Lower lobe of right lung (tissue), 2 donors: ENCODE results near the gene CSGALNACT2. TPM values are rescaled to one million over a fixed set of nuclear protein-coding genes. Genes with fewer than 3 reads are reported as not detected.

Experiments
- ATAC-seq, 2 donors: fragments of 200-7000 bp; cut with Tn5 transposase; one replicate each; pipeline ENCODE4 v1.9.1; 2020 to 2022; ENCODE audit warnings: mild to moderate bottlenecking in 2 of 2, moderate library complexity in 2 of 2
- DNase-seq: peaks from one replicate; pipeline ENCODE4 v3.0.0-alpha.2; 2020
- H3K27ac ChIP-seq: fragments of 200-600 bp; one replicate; pipeline ENCODE4 v1.8.0; 2022
- H3K27me3 ChIP-seq: fragments of 200-600 bp; one replicate; pipeline ENCODE4 v1.8.0; 2022; ENCODE audit warnings: low read depth
- H3K36me3 ChIP-seq: fragments of 200-600 bp; one replicate; pipeline ENCODE4 v1.8.0; 2022; ENCODE audit warnings: mild to moderate bottlenecking
- H3K4me1 ChIP-seq: fragments of 200-600 bp; one replicate; pipeline ENCODE4 v1.8.0; 2022
- H3K4me3 ChIP-seq: fragments of 200-600 bp; one replicate; pipeline ENCODE4 v1.8.0; 2022; ENCODE audit warnings: mild to moderate bottlenecking
- H3K9me3 ChIP-seq: fragments of 200-600 bp; one replicate; pipeline ENCODE4 v1.8.0; 2022
- intact Hi-C: fragments of 100-400 bp; cut with DNase I; formaldehyde crosslinking; loops from one replicate; pipeline ENCODE4 v1.11.0; 2022
- total RNA-seq: library from RNA; stranded (reverse); fragmentation: NEBNext Ultra II Directional; extraction: Animal tissue kit (Norgen Biotek cat#: 25700); gene quantifications from one replicate; pipeline ENCODE4 v1.2.1, GENCODE V29; 2021
- TF ChIP-seq, protein P1 (sequence below): fragments of 200-600 bp; IDR thresholded peaks from one replicate; pipeline ENCODE4 v1.8.0; 2022; ENCODE audit warnings: antibody characterized with exemption, mild to moderate bottlenecking
- donor health status: DM: no; HTN: yes; CAD: no; lungs with severe emphysema.

The CSGALNACT2 gene
- total RNA-seq, 1 donor from 2014 or later, result 36.4 TPM

DNA sequence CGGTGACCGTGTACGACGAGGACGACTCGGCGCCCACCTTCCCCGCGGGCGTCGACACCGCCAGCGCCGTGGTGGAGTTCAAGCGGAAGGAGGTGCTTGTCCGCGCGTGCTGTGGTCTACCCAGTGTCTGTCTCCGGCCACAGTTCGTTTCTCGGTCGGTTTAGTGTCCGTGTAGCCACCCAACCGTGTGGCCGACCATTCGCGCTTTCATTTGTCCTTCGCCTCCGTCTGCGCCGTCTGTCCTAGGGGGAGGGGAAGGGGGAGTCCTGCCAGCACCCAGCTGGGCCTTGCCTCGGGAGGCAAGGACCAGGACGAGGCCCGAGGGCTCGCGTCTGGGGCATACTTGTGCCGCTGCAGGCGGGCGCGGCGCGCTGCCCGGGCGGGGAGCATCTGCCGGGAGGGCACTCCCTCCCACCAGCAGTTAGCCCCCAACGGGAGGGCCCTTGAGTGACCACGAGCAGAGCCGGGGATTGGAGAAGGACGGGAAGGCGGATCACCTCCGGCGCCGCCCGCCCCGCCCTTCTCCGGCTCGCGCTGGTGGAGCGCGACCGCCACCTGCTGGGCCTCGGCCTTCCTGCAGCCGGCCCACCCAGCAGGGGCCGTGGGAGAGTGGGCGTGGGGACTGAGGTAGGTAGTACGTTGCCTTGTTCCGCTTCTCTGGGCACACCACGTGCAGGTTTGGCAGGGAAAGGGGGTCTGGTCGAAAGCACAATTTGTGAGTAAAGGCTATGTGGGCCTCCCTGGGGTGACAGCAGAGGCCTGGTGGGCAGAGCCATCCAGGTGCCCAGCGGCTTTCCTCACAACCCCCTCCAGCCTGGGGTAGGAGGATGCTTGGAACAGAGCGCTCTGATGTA lies 32.9 kb upstream of the CSGALNACT2 start:
- peak; percentile 86 for DNase-seq
- no peaks in the 10 kb centered on the region for H3K36me3 ChIP-seq
- TF ChIP-seq, protein P1, sequence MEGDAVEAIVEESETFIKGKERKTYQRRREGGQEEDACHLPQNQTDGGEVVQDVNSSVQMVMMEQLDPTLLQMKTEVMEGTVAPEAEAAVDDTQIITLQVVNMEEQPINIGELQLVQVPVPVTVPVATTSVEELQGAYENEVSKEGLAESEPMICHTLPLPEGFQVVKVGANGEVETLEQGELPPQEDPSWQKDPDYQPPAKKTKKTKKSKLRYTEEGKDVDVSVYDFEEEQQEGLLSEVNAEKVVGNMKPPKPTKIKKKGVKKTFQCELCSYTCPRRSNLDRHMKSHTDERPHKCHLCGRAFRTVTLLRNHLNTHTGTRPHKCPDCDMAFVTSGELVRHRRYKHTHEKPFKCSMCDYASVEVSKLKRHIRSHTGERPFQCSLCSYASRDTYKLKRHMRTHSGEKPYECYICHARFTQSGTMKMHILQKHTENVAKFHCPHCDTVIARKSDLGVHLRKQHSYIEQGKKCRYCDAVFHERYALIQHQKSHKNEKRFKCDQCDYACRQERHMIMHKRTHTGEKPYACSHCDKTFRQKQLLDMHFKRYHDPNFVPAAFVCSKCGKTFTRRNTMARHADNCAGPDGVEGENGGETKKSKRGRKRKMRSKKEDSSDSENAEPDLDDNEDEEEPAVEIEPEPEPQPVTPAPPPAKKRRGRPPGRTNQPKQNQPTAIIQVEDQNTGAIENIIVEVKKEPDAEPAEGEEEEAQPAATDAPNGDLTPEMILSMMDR, result peak; percentile 99
- H3K4me3 ChIP-seq, result peak overlapping the region; percentile 67
- peak; percentile 96 to 97 for ATAC-seq
- H3K27ac ChIP-seq, result no peak overlapping the region
- intact Hi-C loops, result no loop called here
- H3K27me3 ChIP-seq, result peaks cover 19% of the 10 kb centered on the region
- no peaks in the 10 kb centered on the region for H3K9me3 ChIP-seq
- H3K4me1 ChIP-seq, result peaks cover 10% of the 10 kb centered on the region

- H3K4me3 ChIP-seq, result no peak overlapping the region
- intact Hi-C loops, result no loop called here
- H3K27ac ChIP-seq, result no peak overlapping the region
- ATAC-seq, result no peak
- peaks cover 10% of the 10 kb centered on the region for H3K4me1 ChIP-seq
- no peak for DNase-seq
- TF ChIP-seq, protein P1, result no peak
- no peaks in the 10 kb centered on the region for H3K36me3 ChIP-seq
- H3K9me3 ChIP-seq, result no peaks in the 10 kb centered on the region
- H3K27me3 ChIP-seq, result peaks cover 19% of the 10 kb centered on the region
Measured at GRCh38 chr10:43105956-43106229, 32.4 kb upstream of the CSGALNACT2 start.

DNA sequence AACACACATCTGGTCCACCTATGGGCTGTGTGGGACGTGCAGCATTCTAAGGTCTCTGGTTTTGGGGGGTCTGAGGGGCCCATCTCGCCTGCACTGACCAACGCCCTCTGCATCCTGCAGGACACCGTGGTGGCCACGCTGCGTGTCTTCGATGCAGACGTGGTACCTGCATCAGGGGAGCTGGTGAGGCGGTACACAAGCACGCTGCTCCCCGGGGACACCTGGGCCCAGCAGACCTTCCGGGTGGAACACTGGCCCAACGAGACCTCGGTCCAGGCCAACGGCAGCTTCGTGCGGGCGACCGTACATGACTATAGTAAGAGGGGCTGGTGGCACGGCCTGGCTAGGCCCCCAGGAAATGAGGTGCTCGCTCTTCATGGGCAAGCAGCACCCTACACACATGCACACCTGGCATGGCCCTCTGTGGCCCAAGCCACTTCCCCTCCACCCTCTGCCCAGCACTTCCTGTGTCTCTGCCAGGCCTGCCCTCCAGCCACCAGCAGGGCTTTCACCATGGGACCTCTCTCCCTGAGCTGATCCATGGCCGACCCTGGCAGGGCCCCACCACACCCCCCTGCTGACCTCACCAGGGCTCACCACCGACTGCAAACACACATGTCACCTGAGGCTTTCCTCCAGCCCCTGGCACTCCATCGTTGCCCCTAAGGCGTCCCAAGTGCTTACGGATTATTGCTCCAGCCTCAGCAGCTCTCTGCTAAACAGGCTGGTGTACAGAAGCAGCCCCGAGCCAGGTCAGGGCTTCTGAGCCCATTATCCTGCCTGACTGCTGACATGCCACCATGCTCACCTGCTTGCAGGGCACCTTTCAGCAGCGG lies 31.8 kb upstream of the CSGALNACT2 start:
- no peaks in the 10 kb centered on the region for H3K9me3 ChIP-seq
- no peak for ATAC-seq
- H3K4me3 ChIP-seq, result no peak overlapping the region
- no peak for DNase-seq
- no peak overlapping the region for H3K27ac ChIP-seq
- no peaks in the 10 kb centered on the region for H3K36me3 ChIP-seq
- peaks cover 19% of the 10 kb centered on the region for H3K27me3 ChIP-seq
- TF ChIP-seq, protein P1, result no peak
- intact Hi-C loops, result no loop called here
- H3K4me1 ChIP-seq, result peaks cover 10% of the 10 kb centered on the region

- ATAC-seq, result no peak
- Histone ChIP-seq H3K9me3 (no peaks in the 10 kb centered on the region), H3K36me3 (no peaks in the 10 kb centered on the region), H3K4me3 (no peak overlapping the region), H3K27me3 (peaks cover 10% of the 10 kb centered on the region), H3K27ac (no peak overlapping the region), H3K4me1 (peaks cover 10% of the 10 kb centered on the region)
- TF ChIP-seq, protein P1, result no peak
- intact Hi-C loops, result no loop called here
- DNase-seq, result no peak
Measured at GRCh38 chr10:43108951-43109350, 29.3 kb upstream of the CSGALNACT2 start.

- intact Hi-C loops, result no loop called here
- no peak for ATAC-seq
- no peak overlapping the region for H3K4me3 ChIP-seq
- no peak for DNase-seq
- TF ChIP-seq, protein P1, result no peak
- peaks cover 3% of the 10 kb centered on the region for H3K27me3 ChIP-seq
- H3K36me3 ChIP-seq, result no peaks in the 10 kb centered on the region
- peaks cover 6% of the 10 kb centered on the region for H3K4me1 ChIP-seq
- no peak overlapping the region for H3K27ac ChIP-seq
- no peaks in the 10 kb centered on the region for H3K9me3 ChIP-seq
Measured at GRCh38 chr10:43109671-43110249, 28.5 kb upstream of the CSGALNACT2 start.
